ENCODE data around the gene ZFP36L2.

ZFP36L2 gene

GRCh38 chr2:43246641-43247040 is 20.2 kb upstream of the ZFP36L2 start:
- DNase-seq, result no peak

DNA sequence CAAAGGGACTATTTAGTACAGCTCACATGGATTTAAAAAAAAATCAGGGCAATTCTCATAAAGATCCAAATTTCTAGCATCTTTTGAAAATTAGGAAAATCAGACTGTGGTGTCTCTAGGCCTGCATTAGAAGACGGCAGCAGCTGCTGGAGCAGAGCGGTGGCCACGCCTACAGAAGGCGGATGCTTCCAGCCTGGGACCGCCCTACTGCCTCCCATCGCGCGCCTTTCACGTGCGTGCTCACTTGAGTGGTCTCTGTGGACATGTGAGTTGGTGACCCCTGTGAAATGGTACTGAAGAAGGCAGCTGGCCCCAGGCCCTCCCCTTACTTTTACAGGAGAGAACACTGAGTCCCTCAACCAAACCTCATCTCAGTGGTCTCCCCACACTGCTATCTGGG is 15.2 kb upstream of the ZFP36L2 start:
- DNase-seq, result no peak

DNA sequence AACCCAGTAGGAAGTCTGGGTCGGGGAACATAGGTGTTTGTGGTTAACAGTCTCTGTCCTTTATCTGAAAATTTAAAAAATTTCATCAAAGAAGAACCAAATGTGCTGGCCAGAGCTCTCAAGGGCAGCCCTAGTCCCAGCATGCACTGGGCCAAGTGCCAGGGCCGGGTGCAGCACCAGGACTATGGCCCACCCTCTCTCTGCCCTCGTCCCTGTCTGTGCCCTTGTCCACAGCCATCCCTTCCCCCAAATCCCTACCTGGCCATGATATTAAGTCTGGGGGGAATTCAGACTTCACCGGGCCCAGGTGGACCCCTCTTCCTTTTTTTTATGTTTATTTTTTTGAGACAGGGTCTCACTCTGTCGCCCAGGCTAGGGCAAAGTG is 14.4 kb upstream of the ZFP36L2 start:
- no peak for DNase-seq

DNA sequence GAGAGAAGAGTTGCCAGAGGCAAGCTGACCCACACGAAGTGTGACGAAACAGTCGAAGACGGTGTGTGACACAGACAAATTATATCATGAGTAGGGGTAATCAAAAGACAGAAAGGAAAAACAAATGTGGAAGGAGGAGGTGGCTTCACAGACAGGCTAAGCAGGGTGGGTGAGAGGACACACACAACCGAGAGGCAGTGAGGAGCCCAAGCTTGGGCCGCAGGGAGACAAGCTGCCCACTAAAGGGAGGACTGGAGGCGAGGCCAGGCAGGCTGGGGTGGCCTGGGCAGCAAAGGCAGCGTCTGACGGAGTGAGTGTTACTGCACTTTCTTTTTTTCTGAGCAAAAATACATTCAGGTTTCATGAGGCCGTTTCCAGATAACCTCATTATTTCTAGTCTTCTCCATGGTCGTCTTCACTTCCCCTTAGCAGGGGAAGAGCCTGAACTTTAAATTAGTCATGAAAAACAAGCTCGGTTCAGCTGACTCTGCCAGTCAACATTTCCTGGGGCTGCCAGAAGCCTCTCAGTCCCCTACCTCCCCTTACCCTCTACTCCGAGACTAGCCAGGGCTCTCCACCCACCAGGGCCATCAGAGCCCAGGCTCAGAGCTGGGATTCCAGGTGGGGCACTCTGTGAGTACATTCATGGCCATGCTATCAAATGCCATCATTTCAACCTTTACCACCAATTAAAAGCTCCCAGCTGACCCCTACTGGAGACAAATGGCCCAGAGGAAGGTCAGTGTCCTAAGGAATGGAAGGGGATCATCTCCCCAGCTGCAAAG is 13.8 kb upstream of the ZFP36L2 start:
- peak; percentile 73 to 89 (median 82) for DNase-seq

DNA sequence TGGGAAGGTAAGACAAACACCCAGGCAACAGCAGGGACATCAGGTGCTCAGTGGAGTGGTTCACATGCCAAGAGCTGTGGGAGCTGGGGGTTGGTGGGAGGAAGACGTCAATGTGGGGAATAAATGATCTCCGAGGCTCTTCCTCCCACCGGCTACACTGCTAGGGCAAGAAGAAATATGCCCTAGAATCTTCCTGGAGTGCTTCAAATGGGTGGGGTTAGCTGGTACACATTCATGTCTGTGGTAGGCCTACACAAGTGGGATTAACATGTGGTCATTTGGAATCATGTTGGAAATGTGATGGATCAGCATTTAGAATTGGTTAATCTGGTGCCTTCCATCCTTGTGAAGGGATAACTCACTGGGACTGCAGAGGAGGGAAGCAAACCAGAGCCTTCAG is 12.4 kb upstream of the ZFP36L2 start:
- no peak for DNase-seq

GRCh38 chr2:43238176-43238575 is 11.8 kb upstream of the ZFP36L2 start:
- peak in 1 of 3 donors; percentile 54 for DNase-seq

DNA sequence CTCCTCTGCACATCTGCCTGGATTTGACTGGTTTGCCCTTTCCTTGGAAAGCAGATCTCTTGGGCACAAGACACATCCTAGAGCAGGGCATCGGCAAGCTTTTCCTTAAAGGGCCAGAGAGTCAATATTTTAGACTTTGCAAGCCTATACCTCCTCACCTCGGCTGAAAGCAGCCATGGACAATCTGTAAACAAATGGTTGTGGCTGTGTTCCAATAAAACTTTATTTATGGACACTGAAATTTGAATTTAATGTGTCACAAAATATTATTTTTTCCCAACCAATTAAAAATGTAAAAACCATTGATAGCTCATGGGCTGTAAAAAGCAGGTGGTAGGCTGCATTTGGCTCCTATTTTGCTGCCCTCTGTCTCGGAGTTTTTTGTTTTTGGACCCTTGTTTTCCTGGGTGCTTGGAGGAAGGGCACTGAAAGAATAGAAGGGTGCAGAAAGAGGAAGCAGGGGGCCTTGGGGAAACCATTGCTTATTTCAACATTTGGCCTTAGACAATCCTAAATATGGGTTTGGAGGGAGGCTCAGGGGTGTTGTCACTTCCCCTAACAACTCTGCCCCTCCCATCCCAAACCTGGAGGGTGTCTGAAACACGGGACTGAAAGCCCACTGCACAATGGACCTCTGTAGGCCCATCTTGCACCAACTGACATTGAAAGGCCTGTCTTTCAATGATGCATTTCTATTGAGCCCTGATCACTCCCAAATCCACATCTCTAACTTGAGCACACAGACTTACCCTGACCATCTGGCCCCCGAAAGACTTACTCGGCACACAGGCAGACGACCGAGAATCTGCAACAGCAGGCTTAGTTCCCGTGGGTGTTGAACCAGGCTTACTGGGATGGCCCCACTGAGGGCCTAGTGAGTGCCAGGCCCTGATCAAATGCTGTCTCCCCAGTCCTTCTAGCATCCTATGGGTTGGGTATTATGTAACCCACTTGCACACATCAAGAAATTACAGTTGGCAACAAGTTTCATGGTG is 7.1 kb upstream of the ZFP36L2 start:
- DNase-seq, result peak; percentile 57 to 65 (median 65)

GRCh38 chr2:43230951-43231827 is 4.8 kb upstream of the ZFP36L2 start:
- DNase-seq, result no peak

DNA sequence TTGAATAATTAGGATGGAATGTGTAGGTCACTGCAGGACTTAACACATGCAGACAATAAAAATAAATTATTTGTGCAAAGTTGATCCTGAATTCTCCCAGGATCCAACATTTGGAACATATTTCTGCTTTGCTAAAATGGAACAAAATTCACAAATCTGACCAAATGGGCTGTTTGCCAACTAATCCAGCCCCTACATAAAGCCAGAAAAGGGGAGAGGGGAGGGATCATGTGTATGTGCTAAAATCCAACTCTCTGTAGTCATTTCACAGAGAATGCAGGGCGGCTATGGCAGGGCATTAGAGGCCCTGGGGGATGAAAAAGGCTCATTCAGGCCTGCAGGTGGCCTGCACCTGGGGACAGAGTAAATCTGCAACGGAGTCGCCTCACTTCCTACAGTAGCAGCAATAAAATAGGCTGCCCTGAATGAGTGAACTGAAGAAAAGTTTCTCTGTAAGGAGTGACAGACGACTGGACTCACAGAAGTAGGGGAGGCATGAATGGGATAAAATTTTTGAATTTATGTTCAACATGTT is 4.0 kb upstream of the ZFP36L2 start:
- no peak for DNase-seq

- DNase-seq, result peak in 1 of 3 donors; percentile 31
Observed at GRCh38 chr2:43228756-43229659, 2.6 kb upstream of the ZFP36L2 start.

DNA sequence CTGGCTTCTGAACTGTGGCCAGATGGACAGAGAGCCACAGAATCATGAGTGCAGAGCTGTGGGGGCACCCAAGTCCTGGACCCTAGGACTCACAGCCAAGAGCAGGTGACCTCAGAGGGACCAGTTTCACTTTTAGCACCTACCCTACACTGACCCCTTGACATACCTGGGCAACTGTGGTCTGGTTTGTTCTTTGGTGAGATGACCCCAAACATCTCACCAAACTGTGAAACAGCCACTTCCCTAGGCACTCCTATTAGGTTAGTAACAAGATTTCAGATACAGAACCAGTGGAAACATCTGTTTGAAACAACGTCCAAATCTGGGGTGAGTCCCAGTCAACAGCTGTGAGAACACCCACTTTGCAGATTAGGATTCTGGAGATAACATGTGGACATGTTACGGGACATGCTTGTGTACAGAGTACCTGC is 1.9 kb upstream of the ZFP36L2 start:
- DNase-seq, result no peak

- DNase-seq, result peak in 1 of 3 donors; percentile 72
Observed at GRCh38 chr2:43227830-43228281, 1.4 kb upstream of the ZFP36L2 start.

- peak; percentile 93 to 95 (median 93) for DNase-seq
Observed at GRCh38 chr2:43226955-43227829, 786 bp upstream of the ZFP36L2 start.

- peak; percentile 90 to 95 (median 92) for DNase-seq
Observed at GRCh38 chr2:43225788-43226557, 433 bp downstream of the ZFP36L2 start.

DNA sequence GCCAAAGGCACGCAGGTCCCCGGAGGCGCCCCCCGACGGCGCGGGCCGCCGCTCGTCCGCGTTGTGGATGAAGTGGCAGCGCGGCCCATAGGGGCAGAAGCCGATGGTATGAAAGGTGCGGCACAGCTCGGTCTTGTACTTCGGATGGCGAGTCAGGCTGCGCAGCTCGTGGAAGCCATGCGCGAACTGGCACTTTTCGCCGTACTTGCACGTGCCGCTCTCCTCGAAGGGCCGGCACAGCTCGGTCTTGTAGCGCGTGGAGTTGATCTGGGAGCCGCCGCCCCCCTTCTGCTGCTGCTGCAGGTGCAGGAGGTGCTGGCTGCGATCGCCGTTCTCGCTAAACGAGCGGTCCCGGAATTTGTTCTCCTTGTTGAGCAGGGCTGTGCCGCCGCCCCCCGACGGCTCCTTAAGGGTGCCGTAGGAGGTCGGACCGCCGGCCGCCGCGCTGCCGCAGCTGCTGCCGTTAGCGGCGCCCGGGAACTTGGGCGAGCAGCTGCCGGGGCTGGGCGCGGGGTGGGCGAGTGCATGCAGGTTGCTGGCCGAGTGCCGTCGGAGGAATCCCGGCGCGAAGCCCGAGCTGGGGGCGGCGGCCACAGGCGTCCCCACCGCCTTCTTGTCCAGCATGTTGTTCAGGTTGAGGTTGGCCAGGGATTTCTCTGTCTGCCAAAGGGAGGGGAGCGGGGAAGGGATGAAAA is 1.2 kb downstream of the ZFP36L2 start:
- DNase-seq, result peak; percentile 58 to 73 (median 67)

DNA sequence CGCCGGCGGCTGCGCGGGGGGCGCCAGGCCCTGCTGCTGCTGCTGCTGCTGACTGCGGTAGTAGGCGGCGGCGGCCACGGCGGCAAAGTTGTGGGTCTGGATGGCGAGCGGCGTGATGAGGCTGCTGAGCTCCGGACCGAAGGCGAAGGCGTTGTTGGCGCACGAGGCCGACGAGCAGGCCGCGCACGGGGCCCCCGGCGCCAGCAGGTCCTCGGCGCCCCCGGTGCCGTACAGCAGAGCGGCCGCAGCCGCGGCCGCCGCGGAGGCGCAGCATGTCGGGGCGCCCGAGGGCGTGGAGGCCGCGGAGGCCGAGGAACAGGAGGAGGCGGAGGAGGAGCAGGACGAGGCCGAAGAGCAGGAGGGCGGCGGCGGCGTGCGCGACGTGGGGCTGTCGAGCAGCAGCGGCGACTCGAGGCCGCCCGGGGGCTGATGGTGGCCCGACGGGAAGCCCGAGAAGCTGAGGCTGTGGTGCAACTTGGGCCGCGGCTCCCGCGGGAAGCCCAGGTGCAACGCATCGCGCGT is 1.8 kb downstream of the ZFP36L2 start:
- DNase-seq, result peak; percentile 58 to 71 (median 63)

- DNase-seq, result peak; percentile 73 to 82 (median 73)
Observed at GRCh38 chr2:43224131-43224570, 2.3 kb downstream of the ZFP36L2 start.

DNA sequence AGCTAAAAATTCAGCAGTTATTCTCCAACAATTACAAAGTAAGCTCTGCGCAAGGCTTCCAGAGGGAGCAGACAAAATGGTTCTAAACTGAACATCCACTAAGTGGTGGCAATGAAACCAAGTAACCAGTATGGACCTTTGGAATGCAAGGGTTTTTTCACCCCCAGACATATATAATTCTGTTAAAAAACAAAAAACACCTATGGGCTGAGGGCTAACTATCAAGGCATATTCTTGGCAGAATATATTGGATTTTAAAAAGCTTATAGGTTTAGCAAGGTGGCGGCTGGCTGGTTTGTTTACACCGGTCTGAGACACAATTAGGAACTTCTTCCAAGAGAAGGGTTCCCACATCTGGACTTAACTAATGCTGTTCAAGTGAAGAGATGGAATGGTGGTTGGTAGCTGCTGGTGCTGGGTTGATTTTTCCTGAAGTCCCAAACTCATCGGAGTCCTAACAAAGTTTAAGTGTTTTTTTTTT is 2.8 kb downstream of the ZFP36L2 start:
- peak; percentile 38 to 43 (median 39) for DNase-seq

All from suppressor macrophage treated with lipopolysaccharide for 1 hour (primary cell).